Measurements from ENCODE around the gene DIO3.

GRCh38 chr14:101557811-101558738 lies 3.2 kb upstream of the DIO3 start:
- TF ChIP-seq BCLAF1 (IDR thresholded peaks at IDR 0.05) (no peak), MYNN (CRISPR knock-in tag; IDR thresholded peaks at IDR 0.05; ENCODE audit: low read depth) (no peak), CREB1 (IDR thresholded peaks at IDR 0.05) (no peak), CREB1 (CRISPR knock-in tag; IDR thresholded peaks at IDR 0.05) (no peak), HNRNPLL (IDR thresholded peaks at IDR 0.05; ENCODE audit: low read depth, low read length, poor library complexity, severe bottlenecking) (no peak), ZFP41 (CRISPR knock-in tag; IDR thresholded peaks at IDR 0.05; ENCODE audit: borderline replicate concordance) (no peak), ZSCAN22 (CRISPR knock-in tag; IDR thresholded peaks at IDR 0.05) (no peak), ZNF343 (CRISPR knock-in tag; IDR thresholded peaks at IDR 0.05) (no peak), RBAK (CRISPR knock-in tag; IDR thresholded peaks at IDR 0.05) (no peak), GABPB1 (CRISPR knock-in tag; IDR thresholded peaks at IDR 0.05) (no peak), POLR2AphosphoS5 (IDR thresholded peaks at IDR 0.05; ENCODE audit: low read depth, low read length) (no peak)
